DOHH2 (cell line): ENCODE data around the gene CACNB4.

Source experiments
- H3F3A ChIP-seq: fragments of 200-600 bp; sonication (generic), shearing (Covaris generic); 2 replicates; pipeline ENCODE4 v1.6.0; 2016; ENCODE audit warnings: antibody characterized with exemption, mild to moderate bottlenecking; ENCODE audit not compliant: control insufficient read depth, insufficient read depth
- H3K27ac ChIP-seq: fragments of 200-600 bp; sonication (generic); 2 replicates; pipeline ENCODE4 v1.5.1; 2014; ENCODE audit warnings: low read depth, mild to moderate bottlenecking, low read length, moderate library complexity
- H3K27me3 ChIP-seq: fragments of 200-600 bp; sonication (generic); 2 replicates; pipeline ENCODE4 v1.6.1; 2014; ENCODE audit warnings: mild to moderate bottlenecking, low read length, mixed read lengths; ENCODE audit not compliant: control insufficient read depth
- H3K36me3 ChIP-seq: fragments of 200-600 bp; sonication (generic); 2 replicates; pipeline ENCODE4 v1.6.1; 2014; ENCODE audit warnings: mild to moderate bottlenecking, low read length, moderate library complexity, mixed read lengths; ENCODE audit not compliant: control insufficient read depth
- H3K4me1 ChIP-seq: fragments of 200-600 bp; sonication (generic); 2 replicates; pipeline ENCODE4 v1.6.1; 2014; ENCODE audit warnings: mild to moderate bottlenecking, low read length, mixed read lengths; ENCODE audit not compliant: control insufficient read depth
- H3K4me2 ChIP-seq: fragments of 200-600 bp; sonication (generic); 2 replicates; pipeline ENCODE4 v1.6.0; 2014; ENCODE audit warnings: mild to moderate bottlenecking, low read length, moderate library complexity
- H3K4me3 ChIP-seq: fragments of 200-600 bp; sonication (generic); 2 replicates; pipeline ENCODE4 v1.5.1; 2014; ENCODE audit warnings: mild to moderate bottlenecking, low read length, mixed read lengths
- H3K79me2 ChIP-seq: fragments of 200-600 bp; sonication (generic); 2 replicates; pipeline ENCODE4 v1.6.1; 2014; ENCODE audit warnings: mild to moderate bottlenecking, low read length, mixed read lengths; ENCODE audit not compliant: control insufficient read depth
- H3K9me2 ChIP-seq: fragments of 200-600 bp; sonication (generic); replicated peaks from 2 replicates; pipeline ENCODE4 v1.6.1; 2014; ENCODE audit warnings: mild to moderate bottlenecking, low read length, mixed read lengths; ENCODE audit not compliant: control insufficient read depth
- H3K9me3 ChIP-seq: fragments of 200-600 bp; sonication (generic); 2 replicates; pipeline ENCODE4 v1.6.1; 2014; ENCODE audit warnings: antibody characterized with exemption, low read length, mixed read lengths; ENCODE audit not compliant: control insufficient read depth, insufficient read depth
- H4K20me1 ChIP-seq: fragments of 200-600 bp; sonication (generic); 2 replicates; pipeline ENCODE4 v1.6.0; 2014; ENCODE audit warnings: low read depth, mild to moderate bottlenecking, antibody characterized with exemption, low read length, moderate library complexity; ENCODE audit not compliant: control insufficient read depth, insufficient read depth
- EZH2phosphoT487 ChIP-seq: fragments of 200-600 bp; sonication (generic); IDR thresholded peaks from 2 replicates; pipeline ENCODE4 v1.6.1; 2017; ENCODE audit warnings: borderline replicate concordance, mild to moderate bottlenecking, antibody characterized with exemption, low read length, moderate library complexity, mixed read lengths
- TF ChIP-seq, protein P1 (sequence below): fragments of 200-600 bp; sonication (generic); IDR thresholded peaks from one replicate; pipeline ENCODE4 v1.5.1; 2014; ENCODE audit warnings: antibody characterized with exemption, mild to moderate bottlenecking, low read depth, low read length; ENCODE audit not compliant: poor library complexity, severe bottlenecking

CACNB4 gene

DNA sequence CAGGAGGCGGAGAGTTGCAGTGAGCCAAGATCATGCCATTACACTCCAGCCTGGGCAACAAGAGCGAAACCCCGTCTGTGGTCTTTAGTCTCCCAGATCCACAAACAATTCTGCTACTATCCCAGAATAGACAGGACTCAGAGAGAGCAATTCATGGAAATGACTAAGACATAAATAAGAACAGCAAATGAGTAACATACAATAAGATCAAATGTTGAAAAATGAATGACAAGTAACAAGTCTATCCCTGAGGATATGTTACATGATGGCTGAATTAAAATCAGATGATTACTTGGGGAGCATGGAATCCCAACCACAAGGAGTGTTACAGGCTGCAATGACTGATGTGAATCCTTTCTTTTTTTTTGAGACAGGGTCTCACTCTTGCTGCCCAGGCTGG, 280.9 kb downstream of the CACNB4 start:
- H3K4me1 ChIP-seq: no peaks in the 10 kb centered on the region
- H3K9me2 ChIP-seq: no peaks in the 10 kb centered on the region
- no peak for TF ChIP-seq EZH2phosphoT487
- TF ChIP-seq, protein P1, sequence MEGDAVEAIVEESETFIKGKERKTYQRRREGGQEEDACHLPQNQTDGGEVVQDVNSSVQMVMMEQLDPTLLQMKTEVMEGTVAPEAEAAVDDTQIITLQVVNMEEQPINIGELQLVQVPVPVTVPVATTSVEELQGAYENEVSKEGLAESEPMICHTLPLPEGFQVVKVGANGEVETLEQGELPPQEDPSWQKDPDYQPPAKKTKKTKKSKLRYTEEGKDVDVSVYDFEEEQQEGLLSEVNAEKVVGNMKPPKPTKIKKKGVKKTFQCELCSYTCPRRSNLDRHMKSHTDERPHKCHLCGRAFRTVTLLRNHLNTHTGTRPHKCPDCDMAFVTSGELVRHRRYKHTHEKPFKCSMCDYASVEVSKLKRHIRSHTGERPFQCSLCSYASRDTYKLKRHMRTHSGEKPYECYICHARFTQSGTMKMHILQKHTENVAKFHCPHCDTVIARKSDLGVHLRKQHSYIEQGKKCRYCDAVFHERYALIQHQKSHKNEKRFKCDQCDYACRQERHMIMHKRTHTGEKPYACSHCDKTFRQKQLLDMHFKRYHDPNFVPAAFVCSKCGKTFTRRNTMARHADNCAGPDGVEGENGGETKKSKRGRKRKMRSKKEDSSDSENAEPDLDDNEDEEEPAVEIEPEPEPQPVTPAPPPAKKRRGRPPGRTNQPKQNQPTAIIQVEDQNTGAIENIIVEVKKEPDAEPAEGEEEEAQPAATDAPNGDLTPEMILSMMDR: no peak
- H3F3A ChIP-seq: no peaks in the 10 kb centered on the region
- H3K9me3 ChIP-seq: no peaks in the 10 kb centered on the region
- H4K20me1 ChIP-seq: 0 out of 2 replicates have a peak, but pooled peaks cover 4% of the 10 kb centered on the region
- H3K27me3 ChIP-seq: no peaks in the 10 kb centered on the region
- no peak overlapping the region for H3K27ac ChIP-seq
- H3K79me2 ChIP-seq: peaks cover 77% of the 10 kb centered on the region
- H3K4me2 ChIP-seq: no peak overlapping the region
- peaks cover 56% of the 10 kb centered on the region for H3K36me3 ChIP-seq
- H3K4me3 ChIP-seq: no peak overlapping the region

DNA sequence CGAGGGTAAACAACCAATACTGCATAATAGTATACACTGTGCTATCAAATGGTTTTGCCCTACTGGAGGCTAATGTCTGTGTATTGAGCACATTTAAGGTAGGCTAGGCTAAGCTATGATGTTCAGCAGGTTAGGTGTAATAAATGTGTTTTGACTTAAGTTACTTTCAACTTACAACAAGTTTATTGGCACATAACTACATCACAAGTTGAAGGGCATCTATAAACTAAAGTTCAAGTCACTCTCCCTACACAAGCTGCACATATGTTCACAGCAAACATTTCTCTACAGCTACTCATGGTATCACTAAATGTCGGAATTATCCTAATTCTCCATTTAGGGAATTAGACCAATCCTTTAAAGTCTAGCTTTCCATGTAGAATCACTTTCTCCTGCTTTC, 282.0 kb downstream of the CACNB4 start:
- H3K9me2 ChIP-seq: no peaks in the 10 kb centered on the region
- peaks cover 66% of the 10 kb centered on the region for H3K79me2 ChIP-seq
- no peaks in the 10 kb centered on the region for H3K9me3 ChIP-seq
- H4K20me1 ChIP-seq: 0 out of 2 replicates have a peak, but pooled peaks cover 4% of the 10 kb centered on the region
- H3K36me3 ChIP-seq: peaks cover 60% of the 10 kb centered on the region
- no peaks in the 10 kb centered on the region for H3K27me3 ChIP-seq
- H3K27ac ChIP-seq: no peak overlapping the region
- no peak overlapping the region for H3K4me2 ChIP-seq
- H3F3A ChIP-seq: no peaks in the 10 kb centered on the region
- no peak overlapping the region for H3K4me3 ChIP-seq
- H3K4me1 ChIP-seq: no peaks in the 10 kb centered on the region
- no peak for TF ChIP-seq EZH2phosphoT487
- TF ChIP-seq, protein P1: no peak

DNA sequence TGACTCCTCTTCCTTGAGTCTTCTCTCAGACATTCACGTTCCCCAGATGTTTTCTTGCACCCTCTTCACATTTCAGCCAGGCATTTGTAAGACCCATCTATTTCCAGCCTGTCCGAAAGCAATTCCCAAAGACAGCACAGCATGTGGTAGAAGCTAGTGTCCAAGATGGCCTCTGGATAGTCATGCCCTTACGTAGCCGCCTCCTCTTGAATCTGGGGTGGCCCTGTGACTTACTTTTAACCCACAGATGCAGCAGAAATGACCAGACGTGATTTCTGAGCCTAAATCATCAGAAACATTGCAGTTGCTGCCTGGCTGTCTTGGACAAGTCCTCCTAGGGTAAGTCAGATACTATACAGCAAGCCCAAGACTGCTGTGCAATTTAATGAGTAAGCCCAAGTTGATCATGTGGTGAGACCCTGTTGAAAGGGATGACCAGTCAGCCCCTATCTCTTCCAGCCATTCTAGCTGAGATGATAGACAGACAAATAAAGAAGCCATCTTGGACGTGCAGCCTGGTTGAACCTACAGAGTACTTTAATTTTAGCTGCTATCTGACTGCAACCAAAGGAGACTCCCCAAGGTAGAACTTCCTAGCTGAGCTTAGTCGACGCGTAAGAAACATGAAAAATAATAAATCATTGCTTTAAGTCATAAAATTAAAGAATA, 282.9 kb downstream of the CACNB4 start:
- H3K4me1 ChIP-seq: no peaks in the 10 kb centered on the region
- H4K20me1 ChIP-seq: 0 out of 2 replicates have a peak, but pooled peaks cover 4% of the 10 kb centered on the region
- H3K27me3 ChIP-seq: no peaks in the 10 kb centered on the region
- no peaks in the 10 kb centered on the region for H3K9me3 ChIP-seq
- H3K9me2 ChIP-seq: no peaks in the 10 kb centered on the region
- no peak overlapping the region for H3K27ac ChIP-seq
- no peak overlapping the region for H3K4me2 ChIP-seq
- no peak overlapping the region for H3K4me3 ChIP-seq
- H3K79me2 ChIP-seq: peaks cover 59% of the 10 kb centered on the region
- TF ChIP-seq, protein P1: no peak
- no peak for TF ChIP-seq EZH2phosphoT487
- no peaks in the 10 kb centered on the region for H3F3A ChIP-seq
- peaks cover 66% of the 10 kb centered on the region for H3K36me3 ChIP-seq
